Mesenchymal stem cell (in vitro differentiated cells and primary cell): Measurements from ENCODE around the gene MTUS2.
A peak's percentile ranks its signal among the peaks of the same experiment; 100 is the strongest.

Experiments
- DNase-seq: peaks from one replicate; pipeline ENCODE4 v3.0.0-alpha.2; 2013
- H2AFZ ChIP-seq: one replicate; pipeline ENCODE4 v1.6.1; 2013; ENCODE audit warnings: low read depth, mild to moderate bottlenecking, control low read depth, inconsistent platforms, low read length, moderate library complexity
- H2AK5ac ChIP-seq: 2 replicates; pipeline ENCODE4 v1.6.1; 2013; ENCODE audit warnings: low read length, moderate library complexity, mild to moderate bottlenecking, inconsistent platforms; ENCODE audit not compliant: severe bottlenecking
- H2BK120ac ChIP-seq: one replicate; pipeline ENCODE4 v1.6.1; 2013; ENCODE audit warnings: low read depth, mild to moderate bottlenecking, inconsistent platforms, low read length, moderate library complexity
- H2BK12ac ChIP-seq, 2 experiments: one replicate each; pipeline ENCODE4 v1.6.1; 2013; ENCODE audit warnings: inconsistent platforms in 2 of 2, low read length in 2 of 2, mild to moderate bottlenecking in 2 of 2, moderate library complexity in 2 of 2, control low read depth in 1 of 2
- H2BK15ac ChIP-seq: one replicate; pipeline ENCODE4 v1.6.1; 2013; ENCODE audit warnings: mild to moderate bottlenecking, low read depth, inconsistent platforms; ENCODE audit not compliant: poor library complexity, severe bottlenecking
- H2BK5ac ChIP-seq: 2 replicates; pipeline ENCODE4 v1.6.1; 2013; ENCODE audit warnings: low read depth, mild to moderate bottlenecking, low read length, control low read depth, inconsistent platforms; ENCODE audit not compliant: poor library complexity, severe bottlenecking
- H3K14ac ChIP-seq, 2 experiments: one replicate each; pipeline ENCODE4 v1.6.1; 2013; ENCODE audit warnings: inconsistent platforms in 2 of 2, low read length in 2 of 2, control low read depth in 1 of 2, mild to moderate bottlenecking in 1 of 2, moderate library complexity in 1 of 2
- H3K18ac ChIP-seq, 2 experiments: one replicate each; pipeline ENCODE4 v1.6.1; 2013; ENCODE audit warnings: inconsistent platforms in 2 of 2, low read length in 2 of 2, control low read depth in 1 of 2, low read depth in 1 of 2, mild to moderate bottlenecking in 1 of 2
- H3K23ac ChIP-seq, 2 experiments: one replicate each; pipeline ENCODE4 v1.6.1; 2013; ENCODE audit warnings: inconsistent platforms in 2 of 2, low read length in 2 of 2, mild to moderate bottlenecking in 2 of 2, moderate library complexity in 2 of 2, control low read depth in 1 of 2
- H3K27ac ChIP-seq: 2 replicates; pipeline ENCODE4 v1.5.1; 2013; ENCODE audit warnings: mild to moderate bottlenecking, moderate library complexity, low read length, control low read depth, inconsistent platforms; ENCODE audit not compliant: poor library complexity, severe bottlenecking
- H3K27me3 ChIP-seq, 2 experiments: 2 replicates each; pipeline versions ENCODE4 v1.6.1 to v1.7.0; 2013; ENCODE audit warnings: low read length in 2 of 2, mild to moderate bottlenecking in 2 of 2, moderate library complexity in 2 of 2, control low read depth in 1 of 2, inconsistent platforms in 1 of 2; ENCODE audit not compliant: control insufficient read depth in 1 of 2, insufficient read depth in 1 of 2
- H3K36me3 ChIP-seq, 2 experiments: 2 replicates each; pipeline versions ENCODE4 v1.6.1 to v1.7.0; 2013; ENCODE audit warnings: low read length in 2 of 2, control low read depth in 1 of 2, inconsistent platforms in 1 of 2, low read depth in 1 of 2, mild to moderate bottlenecking in 1 of 2; ENCODE audit not compliant: insufficient read depth in 2 of 2, control insufficient read depth in 1 of 2
- H3K4ac ChIP-seq, 2 experiments: one replicate each; pipeline ENCODE4 v1.6.1; 2013; ENCODE audit warnings: inconsistent platforms in 2 of 2, low read length in 2 of 2, mild to moderate bottlenecking in 2 of 2, moderate library complexity in 2 of 2, control low read depth in 1 of 2, low read depth in 1 of 2
- H3K4me1 ChIP-seq: 2 replicates; pipeline ENCODE4 v1.6.1; 2013; ENCODE audit warnings: low read depth, low read length, control low read depth; ENCODE audit not compliant: control insufficient read depth, insufficient read depth
- H3K4me2 ChIP-seq: 2 replicates; pipeline ENCODE4 v1.6.1; 2013; ENCODE audit warnings: low read length, mild to moderate bottlenecking, inconsistent platforms; ENCODE audit not compliant: poor library complexity, severe bottlenecking
- H3K4me3 ChIP-seq, 2 experiments: 2 replicates each; pipeline versions ENCODE4 v1.5.1 to v1.7.0; 2013; ENCODE audit warnings: low read length in 2 of 2, mild to moderate bottlenecking in 2 of 2, control low read depth in 1 of 2, low read depth in 1 of 2; ENCODE audit not compliant: insufficient read depth in 1 of 2
- H3K79me1 ChIP-seq: replicated peaks from 2 replicates; pipeline ENCODE4 v1.6.1; 2013; ENCODE audit warnings: mild to moderate bottlenecking, control low read depth, low read length, inconsistent platforms; ENCODE audit not compliant: poor library complexity, severe bottlenecking
- H3K9ac ChIP-seq: 2 replicates; pipeline ENCODE4 v1.7.0; 2013; ENCODE audit warnings: mild to moderate bottlenecking, low read length, moderate library complexity
- H3K9me3 ChIP-seq: 2 replicates; pipeline ENCODE4 v1.7.0; 2013; ENCODE audit warnings: mild to moderate bottlenecking, low read length; ENCODE audit not compliant: control insufficient read depth
- H4K8ac ChIP-seq: one replicate; pipeline ENCODE4 v1.6.1; 2013; ENCODE audit warnings: inconsistent platforms, mild to moderate bottlenecking, low read length, moderate library complexity
- H4K91ac ChIP-seq: one replicate; pipeline ENCODE4 v1.6.1; 2013; ENCODE audit warnings: mild to moderate bottlenecking, low read length, inconsistent platforms
- WGBS: methylation state at CpG from one replicate; pipeline ENCODE4 v1.1.7; 2013; ENCODE audit warnings: mixed read lengths; 5-methylcytosine and 5-hydroxymethylcytosine counted together

The MTUS2 gene

GRCh38 chr13:29428310-29429181, 608.4 kb downstream of the MTUS2 start:
- peak overlapping the region; percentile 67 for H2AFZ ChIP-seq
- no peak overlapping the region for H4K8ac ChIP-seq
- H3K9ac ChIP-seq = peak overlapping the region; percentile 76
- WGBS = under 1% methylated on average over 25 of the region's 34 CpGs
- peak overlapping the region in 1 of 2 experiments; percentile 79 for H2BK12ac ChIP-seq
- no peak overlapping the region for H2BK120ac ChIP-seq
- peak overlapping the region; percentile 58 for H3K4me2 ChIP-seq
- no peaks in the 10 kb centered on the region for H3K9me3 ChIP-seq
- H3K79me1 ChIP-seq = no peaks in the 10 kb centered on the region
- peak; percentile 35 for DNase-seq
- H3K4ac ChIP-seq = no peak overlapping the region
- peak overlapping the region in 1 of 2 experiments; percentile 67 for H3K18ac ChIP-seq
- H3K14ac ChIP-seq = no peak overlapping the region
- H3K4me3 ChIP-seq = peak overlapping the region; percentile 32 to 83
- H3K27me3 ChIP-seq = peaks cover 12 to 41% of the 10 kb centered on the region in 2 experiments
- H2BK5ac ChIP-seq = no peak overlapping the region
- peaks cover 6% of the 10 kb centered on the region for H3K4me1 ChIP-seq
- H3K23ac ChIP-seq = peak overlapping the region in 1 of 2 experiments; percentile 14
- no peak overlapping the region for H3K27ac ChIP-seq
- H3K36me3 ChIP-seq = no peaks in the 10 kb centered on the region
- no peak overlapping the region for H4K91ac ChIP-seq
- H2AK5ac ChIP-seq = no peak overlapping the region
- no peak overlapping the region for H2BK15ac ChIP-seq

GRCh38 chr13:29429286-29429900, 609.3 kb downstream of the MTUS2 start:
- H2BK5ac ChIP-seq = no peak overlapping the region
- no peak overlapping the region for H3K14ac ChIP-seq
- H2BK15ac ChIP-seq = no peak overlapping the region
- no peak overlapping the region for H4K8ac ChIP-seq
- H3K4me3 ChIP-seq = peak overlapping the region in 1 of 2 experiments; percentile 83
- no peak for DNase-seq
- no peak overlapping the region for H3K4me2 ChIP-seq
- no peak overlapping the region for H3K23ac ChIP-seq
- no peaks in the 10 kb centered on the region for H3K79me1 ChIP-seq
- H3K27ac ChIP-seq = no peak overlapping the region
- H2AK5ac ChIP-seq = no peak overlapping the region
- peak overlapping the region; percentile 66 for H3K9ac ChIP-seq
- H4K91ac ChIP-seq = no peak overlapping the region
- no peak overlapping the region for H2BK120ac ChIP-seq
- WGBS = 83% methylated on average over 1 of the region's 2 CpGs
- H3K36me3 ChIP-seq = no peaks in the 10 kb centered on the region
- H3K9me3 ChIP-seq = no peaks in the 10 kb centered on the region
- H2BK12ac ChIP-seq = no peak overlapping the region
- H2AFZ ChIP-seq = no peak overlapping the region
- H3K4ac ChIP-seq = no peak overlapping the region
- H3K27me3 ChIP-seq = peaks cover 12 to 41% of the 10 kb centered on the region in 2 experiments
- H3K18ac ChIP-seq = no peak overlapping the region
- H3K4me1 ChIP-seq = peaks cover 6% of the 10 kb centered on the region

GRCh38 chr13:29434217-29434945, 614.2 kb downstream of the MTUS2 start:
- no peak overlapping the region for H2BK120ac ChIP-seq
- H4K91ac ChIP-seq = peak overlapping the region; percentile 1
- H3K9ac ChIP-seq = peak overlapping the region; percentile 74
- H3K27me3 ChIP-seq = peaks cover 0 to 4% of the 10 kb centered on the region in 2 experiments
- no peak overlapping the region for H2AK5ac ChIP-seq
- H4K8ac ChIP-seq = no peak overlapping the region
- no peak overlapping the region for H3K14ac ChIP-seq
- H3K23ac ChIP-seq = no peak overlapping the region
- H3K4me1 ChIP-seq = peaks cover 8% of the 10 kb centered on the region
- peak overlapping the region; percentile 32 to 54 for H2BK12ac ChIP-seq
- no peaks in the 10 kb centered on the region for H3K79me1 ChIP-seq
- H3K4ac ChIP-seq = peak overlapping the region in 1 of 2 experiments; percentile 73
- no peak overlapping the region for H2BK15ac ChIP-seq
- peak overlapping the region in 1 of 2 experiments; percentile 58 for H3K4me3 ChIP-seq
- no peak overlapping the region for H3K4me2 ChIP-seq
- DNase-seq = no peak
- peak overlapping the region in 1 of 2 experiments; percentile 68 for H3K18ac ChIP-seq
- H2BK5ac ChIP-seq = no peak overlapping the region
- 60% methylated on average over 7 of the region's 8 CpGs for WGBS
- no peak overlapping the region for H2AFZ ChIP-seq
- H3K27ac ChIP-seq = no peak overlapping the region
- H3K36me3 ChIP-seq = no peaks in the 10 kb centered on the region
- H3K9me3 ChIP-seq = no peaks in the 10 kb centered on the region
